Neural cell (in vitro differentiated cells): Measurements from ENCODE around the gene DDX24.

Experiments
- CTCF ChIP-seq: fragments of 450-650 bp; IDR thresholded peaks from 2 replicates; pipeline ENCODE4 v1.5.1; 2014; ENCODE audit warnings: antibody characterized with exemption, mild to moderate bottlenecking, moderate library complexity; ENCODE audit not compliant: poor library complexity, severe bottlenecking
- EP300 ChIP-seq: fragments of 450-650 bp; conservative IDR thresholded peaks from 2 replicates; pipeline ENCODE4 v1.6.1; 2014; ENCODE audit warnings: antibody characterized with exemption, mild to moderate bottlenecking, moderate library complexity; ENCODE audit not compliant: poor library complexity, severe bottlenecking
- EZH2 ChIP-seq: fragments of 200-600, 300-800 bp; shearing (Covaris generic), sonication (generic); IDR thresholded peaks from 2 replicates; pipeline ENCODE4 v1.6.1; 2014; ENCODE audit warnings: antibody characterized with exemption, low read length, borderline replicate concordance, mild to moderate bottlenecking; ENCODE audit not compliant: insufficient read depth, poor library complexity, severe bottlenecking
- MXI1 ChIP-seq: fragments of 450-650 bp; conservative IDR thresholded peaks from 2 replicates; pipeline ENCODE4 v1.6.1; 2014; ENCODE audit warnings: antibody characterized with exemption, mild to moderate bottlenecking; ENCODE audit not compliant: poor library complexity, severe bottlenecking
- POLR2AphosphoS5 ChIP-seq: IDR thresholded peaks from 2 replicates; pipeline ENCODE4 v1.6.1; 2012
- REST ChIP-seq: IDR thresholded peaks from 2 replicates; pipeline ENCODE4 v1.6.1; 2012; ENCODE audit warnings: borderline replicate concordance
- SMC3 ChIP-seq: fragments of 450-650 bp; conservative IDR thresholded peaks from 2 replicates; pipeline ENCODE4 v1.6.1; 2014; ENCODE audit warnings: antibody characterized with exemption, mild to moderate bottlenecking, moderate library complexity; ENCODE audit not compliant: poor library complexity
- TAF1 ChIP-seq: IDR thresholded peaks from 2 replicates; pipeline ENCODE4 v1.6.1; 2012; ENCODE audit warnings: low read depth

- TF ChIP-seq CTCF = no peak
- no peak for TF ChIP-seq TAF1
- TF ChIP-seq REST = no peak
- no peak for TF ChIP-seq EP300
- no peak for TF ChIP-seq POLR2AphosphoS5
- TF ChIP-seq EZH2 = no peak
- no peak for TF ChIP-seq SMC3
- TF ChIP-seq MXI1 = no peak
Measured at GRCh38 chr14:94115631-94116030, 34.6 kb upstream of the DDX24 start.
